H9 (cell line): ENCODE measurements around the gene CTNNBL1. TPM values are rescaled to one million over a fixed set of nuclear protein-coding genes. Genes with fewer than 3 reads are reported as not detected.
A peak's percentile ranks its signal among the peaks of the same experiment; 100 is the strongest.

Source experiments
- DNase-seq: peaks from one replicate; pipeline ENCODE4 v3.0.0-alpha.2; 2017
- H2AFZ ChIP-seq: one replicate; pipeline ENCODE4 v1.6.1; 2013; ENCODE audit warnings: mild to moderate bottlenecking, low read length, control low read depth, moderate library complexity
- H2AK5ac ChIP-seq: 2 replicates; pipeline ENCODE4 v1.6.1; 2013; ENCODE audit warnings: low read length, control low read depth, mixed read lengths; ENCODE audit not compliant: insufficient read length
- H2BK120ac ChIP-seq: one replicate; pipeline ENCODE4 v1.6.1; 2013; ENCODE audit warnings: low read depth, mild to moderate bottlenecking, low read length, control low read depth, inconsistent platforms; ENCODE audit not compliant: poor library complexity, severe bottlenecking
- H2BK12ac ChIP-seq: 2 replicates; pipeline ENCODE4 v1.6.1; 2013; ENCODE audit warnings: low read length, control low read depth, mixed read lengths, low read depth; ENCODE audit not compliant: insufficient read length
- H2BK15ac ChIP-seq: 2 replicates; pipeline ENCODE4 v1.6.1; 2013; ENCODE audit warnings: low read depth, low read length, control low read depth
- H2BK20ac ChIP-seq: one replicate; pipeline ENCODE4 v1.6.1; 2013; ENCODE audit warnings: low read depth, mild to moderate bottlenecking, low read length, control low read depth, inconsistent platforms; ENCODE audit not compliant: poor library complexity, severe bottlenecking
- H2BK5ac ChIP-seq: 2 replicates; pipeline ENCODE4 v1.6.1; 2013; ENCODE audit warnings: low read length, control low read depth, mixed read lengths; ENCODE audit not compliant: insufficient read length
- H3K14ac ChIP-seq: 2 replicates; pipeline ENCODE4 v1.6.1; 2013; ENCODE audit warnings: low read length, control low read depth; ENCODE audit not compliant: insufficient read depth
- H3K18ac ChIP-seq: 2 replicates; pipeline ENCODE4 v1.6.1; 2013; ENCODE audit warnings: low read depth, mild to moderate bottlenecking, mixed read lengths, low read length, control low read depth; ENCODE audit not compliant: insufficient read length
- H3K23ac ChIP-seq: 2 replicates; pipeline ENCODE4 v1.6.1; 2013; ENCODE audit warnings: low read length, control low read depth, mixed read lengths, low read depth; ENCODE audit not compliant: insufficient read length
- H3K23me2 ChIP-seq: 2 replicates; pipeline ENCODE4 v1.6.1; 2013; ENCODE audit warnings: low read depth, mild to moderate bottlenecking, mixed read lengths, low read length, control low read depth; ENCODE audit not compliant: insufficient read length, poor library complexity, severe bottlenecking
- H3K27ac ChIP-seq: 2 replicates; pipeline ENCODE4 v1.5.1; 2013; ENCODE audit warnings: low read length, control low read depth, mixed read lengths, low read depth; ENCODE audit not compliant: insufficient read length
- H3K27me3 ChIP-seq: 2 replicates; pipeline ENCODE4 v1.6.1; 2013; ENCODE audit warnings: low read length, control low read depth, inconsistent platforms; ENCODE audit not compliant: insufficient read depth
- H3K4ac ChIP-seq: 2 replicates; pipeline ENCODE4 v1.6.1; 2013; ENCODE audit warnings: low read depth, mild to moderate bottlenecking, control low read depth, inconsistent platforms, low read length, moderate library complexity
- H3K4me1 ChIP-seq: 2 replicates; pipeline ENCODE4 v1.6.1; 2013; ENCODE audit warnings: low read length, control low read depth, inconsistent platforms; ENCODE audit not compliant: insufficient read depth
- H3K4me2 ChIP-seq: 2 replicates; pipeline ENCODE4 v1.6.1; 2013; ENCODE audit warnings: low read length, control low read depth, mixed read lengths; ENCODE audit not compliant: insufficient read length, insufficient read depth
- H3K56ac ChIP-seq: 2 replicates; pipeline ENCODE4 v1.6.1; 2013; ENCODE audit warnings: low read depth, mild to moderate bottlenecking, mixed read lengths, low read length, control low read depth; ENCODE audit not compliant: insufficient read length
- H3K79me1 ChIP-seq: 2 replicates; pipeline ENCODE4 v1.6.1; 2013; ENCODE audit warnings: low read depth, mild to moderate bottlenecking, moderate library complexity, low read length, control low read depth, inconsistent platforms; ENCODE audit not compliant: insufficient read depth, poor library complexity, severe bottlenecking
- H3K79me2 ChIP-seq: 2 replicates; pipeline ENCODE4 v1.6.1; 2013; ENCODE audit warnings: low read length, control low read depth, inconsistent platforms; ENCODE audit not compliant: insufficient read depth
- H3K9ac ChIP-seq: 2 replicates; pipeline ENCODE4 v1.6.1; 2013; ENCODE audit warnings: low read length, control low read depth, mixed read lengths; ENCODE audit not compliant: insufficient read length; ENCODE audit errors: extremely low read depth
- H3K9me3 ChIP-seq: one replicate; pipeline ENCODE4 v1.6.1; 2013; ENCODE audit warnings: low read depth, low read length, inconsistent platforms; ENCODE audit not compliant: control insufficient read depth
- H3T11ph ChIP-seq: one replicate; pipeline ENCODE4 v1.6.1; 2013; ENCODE audit warnings: mild to moderate bottlenecking, low read length, control low read depth, inconsistent platforms
- H4K20me1 ChIP-seq: one replicate; pipeline ENCODE4 v1.6.1; 2013; ENCODE audit not compliant: control insufficient read depth, insufficient read length, insufficient read depth
- H4K5ac ChIP-seq: 2 replicates; pipeline ENCODE4 v1.6.1; 2013; ENCODE audit warnings: low read depth, mild to moderate bottlenecking, mixed read lengths, low read length, control low read depth; ENCODE audit not compliant: insufficient read length
- H4K8ac ChIP-seq: replicated peaks from 2 replicates; pipeline ENCODE4 v1.6.1; 2013; ENCODE audit warnings: low read length, control low read depth, mixed read lengths, low read depth; ENCODE audit not compliant: insufficient read length
- H4K91ac ChIP-seq: 2 replicates; pipeline ENCODE4 v1.6.1; 2013; ENCODE audit warnings: low read depth, mild to moderate bottlenecking, moderate library complexity, mixed read lengths, low read length, control low read depth; ENCODE audit not compliant: insufficient read length
- H3K27ac Mint-ChIP-seq, 3 experiments: 2 replicates in 2 of 3; 3 replicates in 1 of 3; pipeline ENCODE4 v1.8.0; 2020 to 2021; ENCODE audit warnings: mixed read lengths in 3 of 3, mild to moderate bottlenecking in 1 of 3, moderate library complexity in 1 of 3
- H3K27me3 Mint-ChIP-seq: 2 replicates; pipeline ENCODE4 v1.8.0; 2021; ENCODE audit warnings: low read depth, mild to moderate bottlenecking, moderate library complexity, mixed read lengths
- H3K36me3 Mint-ChIP-seq, 3 experiments: 2 replicates in 2 of 3; 3 replicates in 1 of 3; pipeline ENCODE4 v1.8.0; 2020 to 2021; ENCODE audit warnings: low read depth in 3 of 3, mixed read lengths in 3 of 3; ENCODE audit not compliant: insufficient read depth in 1 of 3
- H3K4me1 Mint-ChIP-seq, 2 experiments: 2 replicates each; pipeline ENCODE4 v1.8.0; 2020; ENCODE audit warnings: mixed read lengths in 2 of 2
- H3K4me3 Mint-ChIP-seq, 2 experiments: 2 replicates in 1 of 2; 3 replicates in 1 of 2; pipeline ENCODE4 v1.8.0; 2020 to 2021; ENCODE audit warnings: mild to moderate bottlenecking in 2 of 2, mixed read lengths in 2 of 2, moderate library complexity in 1 of 2
- H3K9me3 Mint-ChIP-seq, 2 experiments: 2 replicates in 1 of 2; 3 replicates in 1 of 2; pipeline ENCODE4 v1.8.0; 2020; ENCODE audit warnings: mild to moderate bottlenecking in 2 of 2, mixed read lengths in 2 of 2, moderate library complexity in 1 of 2
- WGBS: extraction: QIAGEN DNeasy Blood & Tissue Kit; methylation state at CpG from one replicate; pipeline ENCODE4 v1.1.7; 2013; ENCODE audit warnings: missing lambda C conversion rate, low lambda C conversion rate, mixed read lengths; ENCODE audit not compliant: insufficient read length; ENCODE audit errors: extremely low coverage; 5-methylcytosine and 5-hydroxymethylcytosine counted together
- total RNA-seq: library from RNA; stranded (reverse); gene quantifications from 2 replicates; pipeline ENCODE4 v1.2.1, GENCODE V29; 2021
- TF ChIP-seq, protein P1 (sequence below): fragments of 200-600 bp; sonication (generic); conservative IDR thresholded peaks from 3 replicates; pipeline ENCODE4 v1.8.0; 2021; ENCODE audit warnings: antibody characterized with exemption, mild to moderate bottlenecking

The CTNNBL1 gene
- total RNA-seq, 1 experiment from 2014 or later: 67.2 TPM

GRCh38 chr20:37828684-37829083, 134.9 kb downstream of the CTNNBL1 start:
- Histone ChIP-seq H3K9ac (no peak overlapping the region), H2BK15ac (no peak overlapping the region), H3T11ph (no peak overlapping the region), H2BK120ac (no peak overlapping the region), H3K4me2 (no peak overlapping the region), H2BK5ac (no peak overlapping the region), H4K91ac (no peak overlapping the region), H3K23ac (no peak overlapping the region), H3K79me2 (no peaks in the 10 kb centered on the region), H3K23me2 (no peaks in the 10 kb centered on the region), H2AK5ac (no peak overlapping the region), H2BK12ac (no peak overlapping the region), H2BK20ac (no peak overlapping the region), H3K4me1 (no peaks in the 10 kb centered on the region), H2AFZ (no peak overlapping the region), H4K5ac (no peak overlapping the region), H3K4ac (no peak overlapping the region), H3K14ac (no peak overlapping the region), H3K27me3 (no peaks in the 10 kb centered on the region), H3K27ac (no peak overlapping the region), H3K9me3 (no peaks in the 10 kb centered on the region), H3K18ac (no peak overlapping the region), H4K8ac (no peak overlapping the region), H3K56ac (no peak overlapping the region), H4K20me1 (no peaks in the 10 kb centered on the region), H3K79me1 (no peaks in the 10 kb centered on the region)
- Mint-ChIP-seq H3K9me3 (no peaks in the 10 kb centered on the region), H3K4me1 (peaks cover 10 to 13% of the 10 kb centered on the region in 2 experiments), H3K27ac (peak overlapping the region in 1 of 3 experiments; percentile 65; a peak in 1 of 7 replicates), H3K36me3 (no peaks in the 10 kb centered on the region), H3K27me3 (no peaks in the 10 kb centered on the region), H3K4me3 (no peak overlapping the region)
- WGBS: no CpG with 5 or more reads among the region's 4 CpGs
- TF ChIP-seq, protein P1, sequence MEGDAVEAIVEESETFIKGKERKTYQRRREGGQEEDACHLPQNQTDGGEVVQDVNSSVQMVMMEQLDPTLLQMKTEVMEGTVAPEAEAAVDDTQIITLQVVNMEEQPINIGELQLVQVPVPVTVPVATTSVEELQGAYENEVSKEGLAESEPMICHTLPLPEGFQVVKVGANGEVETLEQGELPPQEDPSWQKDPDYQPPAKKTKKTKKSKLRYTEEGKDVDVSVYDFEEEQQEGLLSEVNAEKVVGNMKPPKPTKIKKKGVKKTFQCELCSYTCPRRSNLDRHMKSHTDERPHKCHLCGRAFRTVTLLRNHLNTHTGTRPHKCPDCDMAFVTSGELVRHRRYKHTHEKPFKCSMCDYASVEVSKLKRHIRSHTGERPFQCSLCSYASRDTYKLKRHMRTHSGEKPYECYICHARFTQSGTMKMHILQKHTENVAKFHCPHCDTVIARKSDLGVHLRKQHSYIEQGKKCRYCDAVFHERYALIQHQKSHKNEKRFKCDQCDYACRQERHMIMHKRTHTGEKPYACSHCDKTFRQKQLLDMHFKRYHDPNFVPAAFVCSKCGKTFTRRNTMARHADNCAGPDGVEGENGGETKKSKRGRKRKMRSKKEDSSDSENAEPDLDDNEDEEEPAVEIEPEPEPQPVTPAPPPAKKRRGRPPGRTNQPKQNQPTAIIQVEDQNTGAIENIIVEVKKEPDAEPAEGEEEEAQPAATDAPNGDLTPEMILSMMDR: no peak
- no peak for DNase-seq
